H1 (cell line): ENCODE data around the gene LRIT2. TPM values are rescaled to one million over a fixed set of nuclear protein-coding genes. Genes with fewer than 3 reads are reported as not detected.

Source experiments
- CTCF ChIA-PET: fragments of 300-600 bp; sonication (Branson Sonifier 250); formaldehyde crosslinking; loops from one replicate; lab custom pipeline; 2021; ENCODE audit not compliant: partially characterized antibody; lab: Charles Lee
- POLR2A ChIA-PET: fragments of 300-600 bp; sonication (Branson Sonifier 250); formaldehyde crosslinking; loops from one replicate; lab custom pipeline; 2021; ENCODE audit warnings: inconsistent platforms; ENCODE audit not compliant: partially characterized antibody; lab: Charles Lee
- DNase-seq, 2 experiments: peaks; one replicate each; pipeline versions ENCODE4 v3.0.0 to v3.0.0-alpha.2; 2010 to 2022; ENCODE audit warnings: low spot score in 2 of 2, low read depth in 1 of 2, mixed read lengths in 1 of 2
- FAIRE-seq: peaks from 2 replicates; lab custom pipeline; 2011; peaks lifted over from hg19 to GRCh38; lab: Jason Lieb, UNC
- H2AFZ ChIP-seq: 2 replicates; pipeline ENCODE4 v1.8.1; 2012; ENCODE audit warnings: low read length, inconsistent platforms
- H2AK5ac ChIP-seq: 2 replicates; pipeline ENCODE4 v1.6.1; 2013; ENCODE audit warnings: low read depth, low read length
- H2BK120ac ChIP-seq: replicated peaks from 2 replicates; pipeline ENCODE3; 2013; ENCODE audit warnings: low read depth, low read length, inconsistent platforms
- H2BK12ac ChIP-seq: 2 replicates; pipeline ENCODE4 v1.6.1; 2013; ENCODE audit warnings: low read depth, low read length
- H2BK15ac ChIP-seq: 2 replicates; pipeline ENCODE4 v1.6.1; 2013; ENCODE audit warnings: low read length
- H2BK20ac ChIP-seq: 2 replicates; pipeline ENCODE4 v1.6.1; 2013; ENCODE audit warnings: low read length
- H2BK5ac ChIP-seq: 2 replicates; pipeline ENCODE4 v1.6.1; 2013; ENCODE audit warnings: low read depth, low read length
- H3K14ac ChIP-seq: 2 replicates; pipeline ENCODE4 v1.6.1; 2013; ENCODE audit warnings: inconsistent platforms; ENCODE audit not compliant: insufficient read length
- H3K18ac ChIP-seq: 2 replicates; pipeline ENCODE4 v1.6.1; 2013; ENCODE audit warnings: low read length; ENCODE audit errors: extremely low read depth
- H3K23ac ChIP-seq: 2 replicates; pipeline ENCODE4 v1.6.1; 2013; ENCODE audit warnings: inconsistent platforms; ENCODE audit not compliant: insufficient read length
- H3K23me2 ChIP-seq: 2 replicates; pipeline ENCODE4 v1.6.1; 2013; ENCODE audit warnings: low read depth, low read length
- H3K27ac ChIP-seq: 2 replicates; pipeline ENCODE4 v1.6.1; 2011; ENCODE audit warnings: low read depth, low read length, inconsistent platforms
- H3K27me3 ChIP-seq, 4 experiments: replicated peaks in 1 of 4; 1 replicate in 1 of 4; 2 replicates in 3 of 4; pipeline versions ENCODE4 v1.6.1 to v1.8.1; 2011 to 2013; ENCODE audit warnings: low read length in 3 of 4, mild to moderate bottlenecking in 3 of 4, inconsistent platforms in 2 of 4, mixed read lengths in 2 of 4, moderate library complexity in 1 of 4; ENCODE audit not compliant: control insufficient read depth in 3 of 4, insufficient read depth in 3 of 4; ENCODE audit errors: extremely low read depth in 1 of 4
- H3K36me3 ChIP-seq, 4 experiments: 2 replicates each; pipeline versions ENCODE4 v1.6.1 to v1.8.1; 2011 to 2013; ENCODE audit warnings: mild to moderate bottlenecking in 4 of 4, low read length in 3 of 4, moderate library complexity in 2 of 4, control low read depth in 1 of 4, inconsistent platforms in 1 of 4; ENCODE audit not compliant: insufficient read depth in 4 of 4, control insufficient read depth in 2 of 4
- H3K4ac ChIP-seq: replicated peaks from 2 replicates; pipeline ENCODE3; 2013; ENCODE audit warnings: low read length, low read depth, mixed read lengths, inconsistent platforms; ENCODE audit not compliant: insufficient read length
- H3K4me1 ChIP-seq, 4 experiments: replicated peaks in 1 of 4; 1 replicate in 1 of 4; 2 replicates in 3 of 4; pipeline versions ENCODE4 v1.6.1 to v1.8.1; 2011 to 2013; ENCODE audit warnings: low read length in 3 of 4, inconsistent platforms in 2 of 4, mixed read lengths in 1 of 4; ENCODE audit not compliant: insufficient read depth in 4 of 4, control insufficient read depth in 3 of 4
- H3K4me2 ChIP-seq, 2 experiments: 2 replicates each; pipeline versions ENCODE4 v1.6.1 to v1.8.1; 2011 to 2013; ENCODE audit warnings: low read depth in 2 of 2, low read length in 2 of 2, control low read depth in 1 of 2, inconsistent platforms in 1 of 2, mild to moderate bottlenecking in 1 of 2; ENCODE audit not compliant: insufficient read depth in 1 of 2
- H3K4me3 ChIP-seq, 4 experiments: fragments of 200-600, 300-600 bp in 1 of 4; sonication (generic), shearing (Covaris generic), sonication (Bioruptor Twin) in 1 of 4; 2 replicates each; pipeline versions ENCODE4 v1.5.1 to v1.8.1; 2011 to 2016; ENCODE audit warnings: low read length in 4 of 4, low read depth in 3 of 4, control low read depth in 2 of 4, inconsistent platforms in 2 of 4, mild to moderate bottlenecking in 2 of 4, mixed read lengths in 1 of 4, moderate library complexity in 1 of 4; ENCODE audit not compliant: insufficient read depth in 2 of 4; ENCODE audit errors: extremely low read depth in 1 of 4
- H3K56ac ChIP-seq: replicated peaks from 2 replicates; pipeline ENCODE3; 2013; ENCODE audit warnings: low read depth, mild to moderate bottlenecking, mixed read lengths, low read length, inconsistent platforms; ENCODE audit not compliant: insufficient read length
- H3K79me1 ChIP-seq: 2 replicates; pipeline ENCODE4 v1.6.1; 2013; ENCODE audit warnings: low read depth, low read length, control low read depth
- H3K79me2 ChIP-seq, 2 experiments: 2 replicates each; pipeline versions ENCODE4 v1.6.1 to v1.8.1; 2012 to 2013; ENCODE audit warnings: low read length in 2 of 2, mild to moderate bottlenecking in 2 of 2, inconsistent platforms in 1 of 2; ENCODE audit not compliant: insufficient read depth in 2 of 2, control insufficient read depth in 1 of 2
- H3K9ac ChIP-seq, 4 experiments: replicated peaks in 1 of 4; 1 replicate in 1 of 4; 2 replicates in 3 of 4; pipeline versions ENCODE4 v1.6.1 to v1.8.1; 2011 to 2013; ENCODE audit warnings: low read depth in 3 of 4, low read length in 3 of 4, control low read depth in 2 of 4, mild to moderate bottlenecking in 2 of 4, moderate library complexity in 2 of 4, inconsistent platforms in 1 of 4; ENCODE audit errors: extremely low read depth in 1 of 4
- H3K9me3 ChIP-seq, 2 experiments: 2 replicates each; pipeline versions ENCODE4 v1.6.1 to v1.8.1; 2012 to 2013; ENCODE audit warnings: mild to moderate bottlenecking in 2 of 2, moderate library complexity in 2 of 2, control low read depth in 1 of 2, inconsistent platforms in 1 of 2, low read depth in 1 of 2, low read length in 1 of 2, mixed read lengths in 1 of 2; ENCODE audit not compliant: insufficient read depth in 2 of 2
- H4K20me1 ChIP-seq, 2 experiments: replicated peaks in 1 of 2; 2 replicates each; pipeline versions ENCODE3 to v1.8.1; 2011 to 2013; ENCODE audit warnings: inconsistent platforms in 2 of 2, low read length in 2 of 2, mild to moderate bottlenecking in 1 of 2; ENCODE audit not compliant: insufficient read depth in 2 of 2, control insufficient read depth in 1 of 2
- H4K5ac ChIP-seq: 2 replicates; pipeline ENCODE4 v1.6.1; 2013; ENCODE audit warnings: low read length, low read depth, mixed read lengths, inconsistent platforms; ENCODE audit not compliant: insufficient read length
- H4K8ac ChIP-seq: 2 replicates; pipeline ENCODE4 v1.8.0; 2013; ENCODE audit warnings: mild to moderate bottlenecking, moderate library complexity, low read length, inconsistent platforms; ENCODE audit not compliant: insufficient read depth; ENCODE audit errors: extremely low read depth
- H4K91ac ChIP-seq: replicated peaks from 2 replicates; pipeline ENCODE3; 2013; ENCODE audit warnings: low read length, mixed read lengths, inconsistent platforms; ENCODE audit not compliant: insufficient read length
- BCL11A ChIP-seq, 2 experiments: IDR thresholded peaks; one replicate each; pipeline ENCODE4 v1.6.1; 2011; ENCODE audit warnings: low read depth in 2 of 2, low read length in 2 of 2, mild to moderate bottlenecking in 2 of 2
- BRCA1 ChIP-seq: IDR thresholded peaks from 2 replicates; pipeline ENCODE4 v1.6.1; 2012; ENCODE audit warnings: low read depth, low read length, improper control_type of control experiment
- EP300 ChIP-seq, 2 experiments: IDR thresholded peaks; 1 replicate in 1 of 2; 2 replicates in 1 of 2; pipeline ENCODE4 v1.6.1; 2011 to 2012; ENCODE audit warnings: low read depth in 2 of 2, low read length in 2 of 2, mild to moderate bottlenecking in 2 of 2, borderline replicate concordance in 1 of 2, inconsistent platforms in 1 of 2, moderate library complexity in 1 of 2
- FOSL1 ChIP-seq: IDR thresholded peaks from 2 replicates; pipeline ENCODE4 v1.6.1; 2011; ENCODE audit warnings: mild to moderate bottlenecking, low read depth, low read length, moderate library complexity; ENCODE audit not compliant: insufficient read depth
- RAD21 ChIP-seq, 2 experiments: IDR thresholded peaks in 1 of 2; conservative IDR thresholded peaks in 1 of 2; 2 replicates each; pipeline ENCODE4 v1.6.1; 2011; ENCODE audit warnings: low read depth in 2 of 2, low read length in 2 of 2, improper control_type of control experiment in 1 of 2, inconsistent platforms in 1 of 2, mild to moderate bottlenecking in 1 of 2, moderate library complexity in 1 of 2
- RFX5 ChIP-seq: IDR thresholded peaks from 2 replicates; pipeline ENCODE4 v1.6.1; 2011; ENCODE audit warnings: low read depth, low read length, improper control_type of control experiment, borderline replicate concordance
- SUZ12 ChIP-seq: fragments of 200-600 bp; sonication (generic); IDR thresholded peaks from 2 replicates; pipeline ENCODE4 v1.6.1; 2012; ENCODE audit warnings: mild to moderate bottlenecking, inconsistent platforms, low read length, moderate library complexity, mixed read lengths
- WGBS, 2 experiments: shearing (Covaris generic) in 1 of 2; methylation state at CpG; one replicate each; pipeline versions ENCODE4 v1.1.6 to v1.1.7; 2013 to 2015; ENCODE audit warnings: low lambda C conversion rate in 2 of 2, mixed read lengths in 2 of 2, inconsistent platforms in 1 of 2, low coverage in 1 of 2, missing lambda C conversion rate in 1 of 2; ENCODE audit not compliant: insufficient replicate concordance in 2 of 2, insufficient coverage in 1 of 2, insufficient read length in 1 of 2; ENCODE audit errors: extremely low coverage in 1 of 2, missing lambda C conversion rate in 1 of 2; 5-methylcytosine and 5-hydroxymethylcytosine counted together
- polyA plus RNA-seq, 7 experiments: library from polyadenylated mRNA; depleted of rRNA in 3 of 7; stranded (reverse) in 5 of 7; unstranded in 2 of 7; fragments of >200 nt in 5 of 7; fragments of 200-250 nt in 2 of 7; gene quantifications; 1 replicate in 5 of 7; 2 replicates in 1 of 7; 4 replicates in 1 of 7; pipeline versions ENCODE4 v1.2.1 to v1.2.3, GENCODE V29; 2011 to 2013; ENCODE audit warnings: missing spikeins in 2 of 7, mixed read lengths in 2 of 7
- total RNA-seq: library from RNA; stranded (reverse); fragmentation: NEBNext Ultra II Directional; extraction: Animal tissue kit (Norgen Biotek cat#: 25700); gene quantifications from 2 replicates; pipeline ENCODE4 v1.2.1, GENCODE V29; 2021

Gene LRIT2
- total and polyA plus RNA-seq, 2 of the 8 experiments (the other 6 are each of a cell fraction or from before 2014, with no cell fraction given): not detected

DNA sequence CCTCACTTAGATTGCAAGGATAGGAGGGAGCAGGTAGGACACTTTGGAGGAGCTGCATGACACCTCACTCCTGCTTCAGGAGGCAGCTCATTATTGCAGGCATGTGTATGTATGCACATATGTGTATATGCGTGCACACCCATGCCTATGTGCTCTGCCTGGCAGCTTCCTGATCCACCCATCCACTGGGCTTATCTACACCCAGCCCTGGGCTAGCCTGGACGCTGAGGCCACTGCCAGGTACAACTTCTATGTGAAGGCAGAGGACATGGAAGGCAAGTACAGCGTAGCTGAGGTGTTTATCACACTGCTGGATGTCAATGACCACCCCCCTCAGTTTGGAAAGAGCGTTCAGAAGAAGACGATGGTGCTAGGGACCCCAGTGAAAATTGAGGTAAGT lies 13.3 kb downstream of the LRIT2 start:
- no peak overlapping the region for H3K18ac ChIP-seq
- no peak overlapping the region for H3K27ac ChIP-seq
- no peak overlapping the region for H4K5ac ChIP-seq
- no peak overlapping the region for H2BK12ac ChIP-seq
- no peak overlapping the region for H2AFZ ChIP-seq
- FAIRE-seq (no peak), DNase-seq (no peak)
- no peak overlapping the region for H2BK15ac ChIP-seq
- H3K79me1 ChIP-seq: no peaks in the 10 kb centered on the region
- peaks cover 0 to 4% (median 0%) of the 10 kb centered on the region in 4 experiments; a peak in 1 of 7 replicates for H3K4me1 ChIP-seq
- H3K4me2 ChIP-seq: no peak overlapping the region
- no peak overlapping the region for H3K4me3 ChIP-seq
- H4K8ac ChIP-seq: no peak overlapping the region
- H3K56ac ChIP-seq: no peak overlapping the region
- POLR2A ChIA-PET: interaction anchor here (0.7 kb wide), 1 partner anchor 9 kb away, joined by 4 read pairs; no protein-coding TSS in a partner anchor
- CTCF ChIA-PET: interaction anchor here (0.6 to 8.8 kb wide), 17 partner anchors 8 to 340 kb away, joined by 3 to 113 read pairs (median 4); no protein-coding TSS in a partner anchor
- no peak overlapping the region for H3K4ac ChIP-seq
- H2BK120ac ChIP-seq: no peak overlapping the region
- no peak overlapping the region for H3K14ac ChIP-seq
- no peaks in the 10 kb centered on the region for H3K9me3 ChIP-seq
- H3K23ac ChIP-seq: no peak overlapping the region
- H2BK20ac ChIP-seq: no peak overlapping the region
- no peak overlapping the region for H4K91ac ChIP-seq
- H3K23me2 ChIP-seq: no peaks in the 10 kb centered on the region
- H4K20me1 ChIP-seq: no peaks in the 10 kb centered on the region
- TF ChIP-seq RAD21 (IDR thresholded peaks at IDR 0.05 in 1 of 2, conservative IDR thresholded peaks at IDR 0.05 in 1 of 2; ENCODE audit: low read depth in 2 of 2, low read length in 2 of 2): no peak
- TF ChIP-seq FOSL1: no peak
- no peak for TF ChIP-seq EP300 (IDR thresholded peaks at IDR 0.05; ENCODE audit: borderline replicate concordance in 1 of 2, low read depth in 2 of 2, low read length in 2 of 2)
- TF ChIP-seq BCL11A (IDR thresholded peaks at IDR 0.05; ENCODE audit: low read depth in 2 of 2, low read length in 2 of 2): no peak
- no peak for TF ChIP-seq SUZ12
- no peak for TF ChIP-seq RFX5
- no peak for TF ChIP-seq BRCA1
- no peak overlapping the region for H3K9ac ChIP-seq
- H2AK5ac ChIP-seq: no peak overlapping the region
- no peaks in the 10 kb centered on the region for H3K36me3 ChIP-seq
- H3K79me2 ChIP-seq: no peaks in the 10 kb centered on the region
- 90% methylated on average over 5 of the region's 5 CpGs; no CpG with 5 or more reads in 1 of the 2 experiments for WGBS, 2 experiments
- H2BK5ac ChIP-seq: no peak overlapping the region
- H3K27me3 ChIP-seq: no peaks in the 10 kb centered on the region
